Measurements from ENCODE around the gene BTBD10.

Gene BTBD10

DNA sequence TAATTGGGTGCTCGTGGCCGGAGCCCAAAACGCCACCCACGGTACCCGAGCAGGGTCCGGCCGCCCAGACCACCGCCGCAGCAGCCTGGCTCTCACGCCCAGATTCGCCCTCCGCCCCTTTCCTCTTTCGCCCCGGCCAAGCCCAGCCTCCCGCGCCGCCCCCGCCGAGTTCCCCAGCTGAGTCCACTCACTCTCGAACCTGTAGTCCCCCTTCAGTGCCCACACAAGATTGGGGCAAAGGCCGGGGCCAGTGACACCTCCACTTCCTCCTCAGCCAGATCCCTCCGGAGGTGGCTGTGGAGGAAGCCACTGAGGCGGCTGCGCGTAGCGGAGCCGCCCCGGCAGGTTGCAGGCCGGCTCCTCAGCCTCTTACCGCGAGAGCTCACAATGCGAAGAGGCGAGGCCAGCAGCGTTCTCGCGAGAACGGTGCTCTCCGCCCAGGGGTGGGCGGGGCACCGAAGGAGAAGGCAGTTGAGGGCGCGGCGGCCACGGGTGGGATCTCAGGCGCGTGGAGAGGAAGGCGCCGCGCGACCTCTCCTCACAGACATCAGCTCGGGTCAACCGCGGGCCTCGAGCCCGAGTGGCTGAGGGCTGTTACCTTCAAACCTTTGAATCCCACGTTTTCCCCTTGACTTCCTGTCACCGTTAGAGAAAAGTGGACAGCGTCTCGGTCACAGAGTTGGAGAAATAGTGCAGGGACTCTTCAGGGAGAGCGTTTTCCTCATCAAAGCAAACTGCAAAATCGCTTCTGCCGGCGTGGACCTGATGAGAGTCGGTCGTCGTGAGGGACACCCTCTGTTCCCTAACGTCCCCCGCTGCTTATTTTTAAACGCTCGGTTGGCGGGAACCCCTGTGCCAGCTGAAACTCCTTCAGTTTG, at the start of gene BTBD10:
Gene BTBD10 (minus strand): TSS at position 322 of the 878 bp plus-strand sequence. CDS start 18,098 bp downstream, outside the sequence.
- peak; percentile 97 for DNase-seq (ENCODE audit: low spot score)

DNA sequence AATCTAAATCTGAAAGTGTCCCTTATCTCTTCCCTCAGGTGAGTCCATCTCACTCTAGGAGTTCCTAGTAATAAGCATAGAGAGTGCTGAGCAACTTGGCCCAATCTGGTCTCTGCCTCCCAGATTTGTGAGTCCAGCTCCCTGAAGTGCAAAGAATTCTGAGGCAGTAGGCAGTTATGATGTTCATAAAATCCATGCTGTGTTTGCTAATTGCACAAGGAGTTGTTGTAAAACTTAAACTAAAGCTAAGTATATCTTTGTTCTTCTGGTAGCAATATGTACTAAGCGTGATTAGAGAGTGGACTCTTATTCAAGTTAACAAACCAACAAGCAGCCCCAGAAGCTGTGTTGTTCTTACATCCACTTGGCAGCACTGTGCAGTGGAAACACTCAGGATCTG, 40.4 kb upstream of the BTBD10 start:
- no peak for DNase-seq (ENCODE audit: low spot score)

DNA sequence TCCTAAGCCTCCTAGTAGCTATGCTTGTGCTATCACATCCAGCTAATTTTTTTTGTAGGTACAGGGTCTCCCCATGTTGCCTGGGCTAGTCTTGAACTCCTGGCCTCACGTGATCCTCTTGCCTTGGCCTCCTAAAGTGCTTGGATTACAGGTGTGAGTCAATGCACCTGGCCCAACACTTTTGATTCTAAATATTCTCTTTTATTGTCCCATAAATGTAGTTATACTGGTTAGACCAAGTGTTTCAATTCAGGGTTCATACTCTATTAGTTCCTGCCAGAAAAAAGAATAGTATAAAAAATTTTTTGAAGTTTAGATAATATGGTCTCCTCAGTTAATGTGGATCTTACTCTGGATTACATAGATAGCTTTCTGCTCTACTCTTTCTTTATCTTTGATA, 39.5 kb upstream of the BTBD10 start:
- no peak for DNase-seq (ENCODE audit: low spot score)

DNA sequence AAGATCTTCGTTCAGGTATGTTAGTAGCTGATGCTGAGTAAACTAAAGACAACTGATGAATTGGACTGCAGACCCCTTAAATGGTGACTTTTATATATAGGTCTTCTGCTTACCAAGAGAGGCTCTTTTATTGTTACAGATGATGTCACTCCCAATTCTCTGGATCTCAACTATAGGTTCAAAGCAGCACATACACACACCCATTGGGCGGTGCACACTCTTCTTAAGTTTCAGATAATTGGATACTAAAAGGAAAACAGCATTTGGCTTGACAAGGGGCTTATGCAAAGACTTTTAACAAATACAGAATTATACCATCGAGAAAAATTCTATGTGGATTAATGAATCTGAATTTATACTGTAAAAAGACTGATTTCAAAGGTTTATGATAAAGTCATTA, 32.9 kb upstream of the BTBD10 start, which contains the start of gene PTH:
Gene PTH (minus strand): TSS at position 69 of the 400 bp plus-strand sequence. CDS start 3,142 bp downstream, outside the sequence.
- no peak for DNase-seq (ENCODE audit: low spot score)

DNA sequence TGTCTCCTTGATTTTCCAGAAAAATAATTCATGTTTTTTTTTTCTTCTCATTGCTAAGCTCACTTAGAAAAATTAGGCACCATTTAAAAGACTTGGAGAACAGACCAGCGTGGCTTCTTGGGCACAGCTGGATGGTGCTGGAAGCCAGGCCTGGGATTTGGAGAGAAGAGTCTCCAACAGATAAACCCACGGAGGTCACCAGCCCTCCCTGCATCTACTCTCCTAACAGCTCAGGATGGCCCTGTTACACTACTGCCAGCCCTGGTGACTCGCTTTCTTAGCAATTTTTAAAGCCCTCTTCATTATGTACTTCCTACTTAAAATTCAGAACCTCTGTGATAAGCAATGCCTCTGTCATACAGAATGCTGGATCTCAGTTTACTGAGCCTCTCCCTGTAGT, 31.0 kb upstream of the BTBD10 start:
- DNase-seq (ENCODE audit: low spot score), result no peak

DNA sequence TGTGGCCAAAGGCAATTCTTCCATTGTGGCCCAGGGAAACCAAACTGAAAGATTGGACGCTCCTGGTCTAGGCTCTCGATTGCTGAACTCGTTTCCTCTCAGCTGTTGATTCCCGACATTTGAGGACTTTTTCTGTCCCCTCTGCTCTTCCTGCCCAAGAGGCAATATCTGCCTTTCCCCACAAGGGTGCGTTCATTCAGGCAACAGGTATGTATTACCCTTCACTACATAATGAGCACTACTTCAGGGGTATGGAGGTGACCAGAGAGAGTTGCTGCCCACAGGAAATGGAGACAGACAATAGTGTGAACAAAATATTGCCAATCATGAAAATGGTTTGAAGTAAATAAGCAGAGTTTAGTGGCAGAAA, 24.6 kb upstream of the BTBD10 start:
- DNase-seq (ENCODE audit: low spot score), result peak; percentile 5

DNA sequence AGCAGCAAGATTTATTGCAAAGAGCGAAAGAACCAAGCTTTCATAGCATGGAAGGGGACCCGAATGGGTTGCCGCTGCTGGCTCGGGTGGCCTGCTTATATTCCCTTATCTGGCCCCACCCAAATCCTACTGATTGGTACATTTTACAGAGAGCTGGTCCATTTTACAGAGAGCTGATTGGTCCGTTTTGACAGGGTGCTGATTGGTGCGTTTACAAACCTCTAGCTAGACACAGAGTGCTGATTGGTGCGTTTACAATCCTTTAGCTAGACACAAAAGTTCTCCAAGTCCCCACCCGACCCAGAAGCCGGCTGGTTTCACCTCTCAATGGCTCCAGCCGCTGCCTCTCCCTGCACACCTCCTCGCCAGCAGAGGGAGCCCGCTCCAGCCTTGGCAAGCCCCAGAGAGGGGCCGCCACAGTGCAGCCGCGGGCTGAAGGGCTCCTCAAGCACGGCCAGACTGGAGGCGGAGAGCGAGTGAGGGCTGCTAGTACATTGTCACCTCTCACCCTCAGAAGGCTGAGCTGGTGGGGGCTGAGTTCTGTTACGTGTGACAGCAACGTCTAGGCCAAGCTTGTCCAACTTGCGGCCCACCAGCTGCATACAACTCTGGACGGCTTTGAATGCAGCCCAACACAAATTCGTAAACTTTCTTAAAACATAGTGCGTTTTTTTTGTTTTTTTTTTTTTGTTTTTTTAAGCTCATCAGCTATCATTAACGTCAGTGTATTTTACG, 24.1 kb upstream of the BTBD10 start:
- peak; percentile 27 for DNase-seq (ENCODE audit: low spot score)

DNA sequence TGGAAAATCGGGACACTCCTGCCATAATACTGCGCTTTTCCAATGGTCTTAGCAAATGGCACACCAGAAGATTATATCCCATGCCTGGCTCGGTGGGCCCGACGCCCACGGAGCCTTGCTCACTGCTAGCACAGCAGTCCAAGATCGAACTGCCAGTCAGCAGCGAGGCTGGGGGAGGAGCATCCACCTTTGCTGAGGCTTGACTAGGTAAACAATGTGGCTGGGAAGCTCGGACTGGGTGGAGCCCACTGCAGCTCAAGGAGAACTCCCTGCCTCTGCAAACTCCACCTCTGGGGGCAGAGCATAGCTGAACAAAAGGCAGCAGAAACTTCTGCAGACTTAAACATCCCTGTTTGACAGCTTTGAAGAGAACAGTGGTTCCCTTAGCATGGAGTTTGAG, 17.2 kb upstream of the BTBD10 start:
- DNase-seq (ENCODE audit: low spot score), result no peak

DNA sequence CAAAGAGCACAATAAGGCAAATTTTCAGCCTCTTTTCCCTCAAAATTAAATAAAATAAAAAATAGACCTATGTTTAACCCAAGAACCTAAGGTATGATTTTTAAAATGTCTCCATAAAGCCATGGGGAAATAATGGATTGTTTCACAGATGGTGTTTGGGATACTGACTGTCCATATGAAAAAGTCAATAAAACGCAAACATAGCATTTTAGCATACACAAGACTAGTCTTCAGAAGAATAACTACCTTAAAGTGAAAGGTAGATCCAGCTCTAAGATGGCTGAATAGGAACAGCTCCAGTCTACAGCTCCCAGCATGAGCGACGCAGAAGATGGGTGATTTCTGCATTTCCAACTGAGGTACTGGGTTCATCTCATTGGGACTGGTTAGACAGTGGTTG, 16.7 kb upstream of the BTBD10 start:
- DNase-seq (ENCODE audit: low spot score), result no peak

DNA sequence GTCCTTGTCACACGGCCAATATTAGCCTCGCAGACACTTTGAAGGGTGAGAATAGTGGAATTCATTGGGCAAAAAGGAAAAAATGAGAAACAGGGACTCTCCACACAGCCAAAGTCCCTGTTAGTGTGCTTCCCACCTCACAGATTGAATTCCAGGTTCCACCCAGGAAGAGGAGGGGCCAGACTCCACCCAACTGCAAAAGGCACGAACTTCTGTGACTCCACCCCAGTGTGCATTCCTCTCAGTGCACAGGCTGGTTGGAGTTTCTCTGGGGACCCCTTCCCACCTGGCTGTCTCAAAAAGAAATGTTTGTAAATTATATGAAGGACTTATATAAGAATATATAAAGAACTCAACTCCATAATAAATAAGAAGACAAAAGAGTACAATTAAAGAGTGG, 12.1 kb upstream of the BTBD10 start:
- no peak for DNase-seq (ENCODE audit: low spot score)

DNA sequence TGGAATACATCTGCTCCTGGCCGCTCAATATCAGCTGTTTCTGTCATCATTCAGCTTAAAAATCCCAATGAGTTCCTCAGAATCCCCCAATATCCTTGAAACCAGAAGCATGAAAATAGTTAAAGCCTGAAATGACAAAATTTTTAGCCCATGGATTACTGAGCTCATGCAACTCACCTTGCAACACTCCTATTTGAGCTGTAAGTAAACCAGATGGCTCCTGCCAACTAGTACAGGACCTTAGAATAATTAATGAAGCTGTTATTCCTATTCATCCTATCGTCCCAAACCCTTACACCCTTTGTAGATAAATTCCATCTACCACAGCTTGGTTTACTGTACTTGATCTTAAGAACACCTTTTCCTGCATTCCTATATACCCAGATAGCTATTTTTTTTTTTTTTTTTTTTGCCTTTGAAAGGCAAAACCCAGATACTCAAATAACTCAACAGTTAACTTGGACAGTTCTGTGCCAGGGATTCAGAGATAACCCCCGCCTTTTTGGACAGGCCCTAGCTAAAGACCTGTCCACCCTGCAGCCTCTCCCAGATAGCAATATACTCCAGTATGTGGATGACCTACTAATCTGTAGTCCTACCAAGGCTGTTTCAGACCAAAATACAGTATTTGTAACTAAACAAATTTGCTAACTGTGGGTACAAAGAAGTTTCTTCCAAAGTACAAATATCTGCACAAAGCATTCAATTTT, 10.1 kb upstream of the BTBD10 start:
- no peak for DNase-seq (ENCODE audit: low spot score)

DNA sequence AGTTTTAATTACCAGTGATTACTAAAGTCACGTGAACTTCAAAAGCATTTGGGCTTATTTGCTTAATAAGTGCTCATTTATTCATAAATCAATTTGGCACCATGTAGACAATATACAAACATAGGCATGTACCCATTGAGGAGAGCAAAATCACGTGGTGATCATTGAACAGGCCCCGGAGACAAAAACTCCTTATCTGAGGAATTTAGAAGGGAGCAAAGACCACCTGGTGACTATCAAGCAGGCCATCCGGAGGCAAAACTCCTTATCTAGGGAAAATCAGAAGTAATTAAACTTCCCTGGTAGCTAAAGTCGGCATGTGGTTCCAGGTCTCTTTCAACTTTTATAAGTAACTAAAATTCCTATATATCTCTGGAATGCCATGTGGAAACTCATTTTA, 5.7 kb upstream of the BTBD10 start:
- no peak for DNase-seq (ENCODE audit: low spot score)

DNA sequence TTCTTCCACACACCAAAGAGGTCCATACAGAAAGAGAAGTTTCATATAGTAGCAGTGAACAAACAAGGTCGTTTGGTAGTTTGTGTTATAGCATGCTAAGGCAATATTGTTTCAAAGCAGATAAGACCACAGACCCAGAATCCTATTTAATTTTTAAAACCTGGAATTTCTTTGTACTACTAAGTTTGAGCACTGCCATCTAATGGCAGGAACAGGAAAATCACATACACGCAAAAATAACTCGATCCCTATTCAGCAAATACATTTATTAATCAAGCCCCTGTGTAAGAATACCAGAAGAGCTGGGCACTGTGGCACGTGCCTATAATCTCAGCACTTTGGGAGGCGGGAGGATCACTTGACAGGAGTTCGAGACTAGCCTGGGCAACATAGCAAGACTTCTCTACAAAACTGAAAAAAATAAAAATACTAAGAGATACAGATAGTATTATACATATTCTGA, 2.9 kb upstream of the BTBD10 start:
- DNase-seq (ENCODE audit: low spot score), result peak; percentile 66

DNA sequence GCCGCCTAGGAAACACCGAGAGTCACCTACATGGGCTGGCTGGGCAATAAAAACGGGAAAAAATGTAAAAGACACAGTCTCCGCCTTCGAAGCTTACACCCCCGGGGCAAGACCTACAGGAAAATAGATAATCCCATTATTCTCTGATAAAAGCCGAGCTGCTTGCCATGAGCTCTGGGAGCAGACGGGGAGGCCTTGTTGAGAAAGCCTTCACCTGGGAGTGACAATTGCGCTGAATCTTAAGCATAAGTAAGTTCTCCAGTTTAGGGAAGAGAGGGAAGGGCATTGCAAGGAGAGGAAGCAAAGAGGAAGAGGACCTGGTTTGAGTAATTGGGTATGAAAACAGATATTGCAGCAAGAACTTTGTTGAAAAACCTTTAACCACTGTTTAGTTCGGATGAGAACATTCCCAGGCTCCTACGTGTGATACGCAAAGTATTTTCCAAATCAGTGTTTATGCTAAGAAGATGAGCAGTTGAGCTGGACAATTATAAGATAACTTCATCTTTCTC, 813 bp upstream of the BTBD10 start:
- no peak for DNase-seq (ENCODE audit: low spot score)

DNA sequence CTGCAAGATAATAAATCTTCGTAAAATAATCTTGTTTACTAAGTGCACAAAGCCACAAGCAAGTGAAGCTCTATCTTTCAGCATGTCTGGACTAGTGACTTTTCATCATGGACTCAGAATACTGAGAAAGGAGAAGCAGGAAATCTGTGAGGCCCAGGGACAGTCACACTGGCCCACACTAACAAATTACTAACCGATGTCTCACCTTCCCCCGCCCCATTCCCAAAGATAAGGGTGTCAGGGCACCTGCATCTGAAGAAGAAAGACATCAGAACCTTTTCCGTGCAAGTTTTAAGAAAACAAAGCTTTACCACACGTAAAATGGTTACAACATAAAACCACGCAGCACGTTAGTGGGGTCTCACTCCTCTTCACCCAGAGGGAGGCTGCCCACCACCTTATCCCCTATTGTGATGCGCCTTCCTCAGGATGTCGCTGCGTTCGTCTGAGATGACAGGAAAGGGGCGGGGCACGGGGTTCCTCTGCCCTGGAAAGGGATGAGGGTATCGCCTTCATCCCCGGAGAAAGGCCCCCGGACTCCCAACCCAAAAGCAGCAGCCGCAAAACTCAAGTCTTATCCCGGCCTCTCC, 616 bp downstream of the BTBD10 start:
- peak; percentile 68 for DNase-seq (ENCODE audit: low spot score)

DNA sequence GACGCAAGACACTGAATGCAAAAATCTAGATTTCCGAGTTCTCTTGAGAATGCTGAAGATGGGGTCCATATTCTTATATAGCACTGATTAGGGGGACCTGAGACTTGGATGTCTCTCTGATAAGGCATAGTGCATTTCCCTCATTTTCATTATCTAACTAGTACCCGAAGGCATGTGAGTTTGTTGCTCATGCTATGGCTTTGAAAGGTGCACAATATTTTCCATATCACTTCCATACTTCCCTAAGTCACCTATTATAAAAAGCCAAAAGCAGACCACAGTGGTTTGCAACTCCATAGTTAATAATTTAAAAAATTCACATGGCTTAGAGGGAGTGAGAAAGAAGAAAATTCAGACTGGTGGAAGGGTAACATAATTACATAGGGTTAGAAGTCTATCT, 1.7 kb downstream of the BTBD10 start:
- DNase-seq (ENCODE audit: low spot score), result no peak

DNA sequence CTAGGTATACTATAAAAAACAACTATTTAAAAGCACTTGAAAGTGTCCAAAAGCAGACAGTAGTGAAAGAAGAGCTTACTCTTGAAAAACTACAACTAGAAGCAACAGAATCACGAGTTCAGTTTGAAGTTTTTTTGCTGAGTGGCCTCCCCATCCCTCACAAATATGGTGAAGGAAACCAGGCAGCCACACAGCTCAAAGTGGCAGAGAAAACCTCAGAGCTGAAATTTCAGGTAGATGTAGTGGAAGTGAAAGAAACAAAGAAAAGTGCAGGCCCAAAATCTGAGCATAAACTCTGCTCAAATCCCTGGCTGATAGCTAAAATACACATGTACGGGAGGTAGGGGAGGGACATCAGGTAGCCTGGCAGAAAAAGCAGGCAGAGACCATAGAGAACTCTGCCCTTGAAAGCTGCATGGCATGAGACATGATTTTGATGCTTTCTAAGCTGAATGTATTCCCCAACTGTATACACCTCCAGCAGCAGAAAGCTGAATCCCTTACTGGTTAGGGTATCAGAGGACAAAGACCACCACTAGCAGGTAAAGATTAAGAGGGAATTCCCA, 12.1 kb downstream of the BTBD10 start:
- no peak for DNase-seq (ENCODE audit: low spot score)

DNA sequence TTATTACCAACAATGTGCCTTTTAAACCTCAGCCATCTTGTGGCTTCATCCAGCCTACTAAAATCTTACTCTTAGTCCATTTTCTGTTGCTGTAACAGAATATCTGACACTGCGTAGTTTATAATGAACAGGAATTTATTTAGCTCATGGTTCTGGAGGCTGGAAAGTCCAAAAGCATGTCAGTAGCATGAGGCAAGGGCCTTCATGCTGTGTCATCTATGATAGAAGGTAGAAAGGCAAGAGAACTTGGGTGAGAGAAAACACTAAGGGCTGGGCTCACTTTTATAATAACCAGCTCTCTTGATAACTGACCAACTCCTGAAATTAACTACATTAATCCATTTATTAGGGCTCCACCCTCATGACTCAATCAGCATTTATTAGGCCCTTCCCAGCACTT, 13.5 kb downstream of the BTBD10 start:
- no peak for DNase-seq (ENCODE audit: low spot score)

DNA sequence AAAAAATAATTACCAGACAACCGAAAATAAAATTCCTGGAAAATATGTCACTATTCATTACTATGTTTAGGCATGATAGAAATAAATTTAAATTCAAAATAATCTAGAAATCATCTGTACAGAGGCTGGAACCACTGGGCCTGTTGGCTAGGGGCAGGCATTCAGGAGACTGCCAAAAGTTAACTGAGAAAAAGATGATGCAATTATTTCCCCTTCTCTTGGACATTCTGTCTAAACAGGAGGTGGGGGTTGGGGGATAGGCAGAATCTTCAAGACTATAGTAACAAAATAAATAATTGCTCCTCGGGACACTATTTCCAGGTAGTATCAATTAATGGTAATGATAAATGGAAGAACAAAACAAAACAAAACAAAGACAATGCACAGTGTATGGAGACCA, 14.1 kb downstream of the BTBD10 start:
- peak; percentile 46 for DNase-seq (ENCODE audit: low spot score)

DNA sequence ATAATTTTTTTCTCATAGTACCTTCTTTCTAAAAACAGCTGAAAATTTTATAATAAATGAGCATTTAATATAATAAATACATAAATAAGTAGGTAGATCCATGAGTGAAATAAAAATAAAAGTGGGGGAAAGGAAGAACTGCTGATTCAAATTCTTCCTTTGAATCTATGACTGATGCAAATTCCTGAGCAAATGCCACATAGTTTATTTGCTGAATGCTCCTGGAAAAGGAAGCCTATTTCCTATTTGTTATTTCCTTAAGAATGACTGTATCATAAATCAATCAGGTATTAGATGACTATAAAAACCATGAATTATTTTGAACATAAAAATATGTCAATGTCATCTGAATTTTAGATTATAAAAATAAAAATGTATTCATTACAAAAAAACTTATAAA, 16.6 kb downstream of the BTBD10 start:
- DNase-seq (ENCODE audit: low spot score), result peak; percentile 48

DNA sequence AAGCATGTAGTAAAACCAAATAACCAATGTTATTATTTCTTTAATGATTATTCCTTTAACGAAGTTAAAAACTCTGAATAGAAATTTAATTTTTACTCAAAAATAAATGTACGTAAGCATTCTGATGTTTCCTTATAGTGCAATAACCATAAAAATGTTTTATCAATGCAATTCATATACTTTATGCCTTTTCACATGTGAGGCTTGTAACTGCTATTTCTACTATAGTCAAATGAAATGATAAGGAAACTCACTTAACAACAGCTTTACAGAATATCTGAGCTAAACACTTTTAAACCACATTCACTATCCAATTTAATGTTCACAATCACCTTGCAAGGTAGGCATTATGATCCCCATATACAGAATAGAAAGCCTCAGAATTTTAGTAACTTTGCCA, 17.4 kb downstream of the BTBD10 start:
- DNase-seq (ENCODE audit: low spot score), result no peak
